Esophagus muscularis mucosa (tissue), 4 donors: ENCODE data around the gene RSPO1.

Experiments
- CTCF ChIP-seq, 3 experiments: fragments of 200-600 bp in 2 of 3; fragments of 450-650 bp in 1 of 3; sonication (generic) in 2 of 3; IDR thresholded peaks; one replicate each; pipeline ENCODE4 v1.5.1; 2017 to 2019; ENCODE audit warnings: antibody characterized with exemption in 3 of 3, mild to moderate bottlenecking in 2 of 3, moderate library complexity in 1 of 3
- EP300 ChIP-seq: sonication (generic); formaldehyde crosslinking; IDR thresholded peaks from one replicate; pipeline ENCODE4 v1.6.1; 2017; ENCODE audit warnings: antibody characterized with exemption
- POLR2A ChIP-seq: fragments of 450-650 bp; IDR thresholded peaks from one replicate; pipeline ENCODE4 v1.6.1; 2017; ENCODE audit warnings: antibody characterized with exemption, moderate library complexity, mild to moderate bottlenecking, low read depth
- POLR2AphosphoS5 ChIP-seq, 2 donors: sonication (generic); formaldehyde crosslinking; IDR thresholded peaks; one replicate each; pipeline ENCODE4 v1.6.1; 2017; ENCODE audit warnings: antibody characterized with exemption in 2 of 2

DNA sequence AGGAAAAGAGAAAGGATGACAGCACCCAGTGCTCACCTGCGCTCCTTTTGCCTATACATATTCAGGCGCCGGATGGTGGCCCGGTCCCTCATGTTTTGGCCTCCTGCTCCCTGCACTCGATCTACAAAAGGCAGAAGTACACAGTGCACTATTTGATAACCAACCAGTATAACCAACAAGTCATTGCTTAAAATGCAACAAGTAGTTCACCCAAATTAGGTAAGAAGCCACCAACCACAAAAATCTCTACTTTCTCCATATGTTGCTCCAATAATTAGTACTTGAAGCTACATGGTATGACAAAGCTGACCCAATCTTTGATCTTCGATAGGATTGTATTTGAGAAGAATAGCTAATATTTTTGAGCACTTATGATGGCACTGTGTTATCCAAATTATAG lies 41.0 kb downstream of the RSPO1 start:
- TF ChIP-seq CTCF (IDR thresholded peaks at IDR 0.05) = no peak
- no peak for TF ChIP-seq POLR2A
- no peak for TF ChIP-seq POLR2AphosphoS5 (IDR thresholded peaks at IDR 0.05)
- no peak for TF ChIP-seq EP300
